ENCODE results near the gene CGREF1.

The CGREF1 gene, protein sequence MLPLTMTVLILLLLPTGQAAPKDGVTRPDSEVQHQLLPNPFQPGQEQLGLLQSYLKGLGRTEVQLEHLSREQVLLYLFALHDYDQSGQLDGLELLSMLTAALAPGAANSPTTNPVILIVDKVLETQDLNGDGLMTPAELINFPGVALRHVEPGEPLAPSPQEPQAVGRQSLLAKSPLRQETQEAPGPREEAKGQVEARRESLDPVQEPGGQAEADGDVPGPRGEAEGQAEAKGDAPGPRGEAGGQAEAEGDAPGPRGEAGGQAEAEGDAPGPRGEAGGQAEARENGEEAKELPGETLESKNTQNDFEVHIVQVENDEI

GRCh38 chr2:27118525-27119329 is at the start of gene CGREF1:
Gene CGREF1, minus strand, starts transcription at chr2:27119128. Its CDS starts 14,762 bp downstream, at chr2:27104366.
- no peak for DNase-seq

- DNase-seq = no peak
These were observed 46.2 kb upstream of the CGREF1 start for GRCh38 chr2:27164960-27165763.

DNA sequence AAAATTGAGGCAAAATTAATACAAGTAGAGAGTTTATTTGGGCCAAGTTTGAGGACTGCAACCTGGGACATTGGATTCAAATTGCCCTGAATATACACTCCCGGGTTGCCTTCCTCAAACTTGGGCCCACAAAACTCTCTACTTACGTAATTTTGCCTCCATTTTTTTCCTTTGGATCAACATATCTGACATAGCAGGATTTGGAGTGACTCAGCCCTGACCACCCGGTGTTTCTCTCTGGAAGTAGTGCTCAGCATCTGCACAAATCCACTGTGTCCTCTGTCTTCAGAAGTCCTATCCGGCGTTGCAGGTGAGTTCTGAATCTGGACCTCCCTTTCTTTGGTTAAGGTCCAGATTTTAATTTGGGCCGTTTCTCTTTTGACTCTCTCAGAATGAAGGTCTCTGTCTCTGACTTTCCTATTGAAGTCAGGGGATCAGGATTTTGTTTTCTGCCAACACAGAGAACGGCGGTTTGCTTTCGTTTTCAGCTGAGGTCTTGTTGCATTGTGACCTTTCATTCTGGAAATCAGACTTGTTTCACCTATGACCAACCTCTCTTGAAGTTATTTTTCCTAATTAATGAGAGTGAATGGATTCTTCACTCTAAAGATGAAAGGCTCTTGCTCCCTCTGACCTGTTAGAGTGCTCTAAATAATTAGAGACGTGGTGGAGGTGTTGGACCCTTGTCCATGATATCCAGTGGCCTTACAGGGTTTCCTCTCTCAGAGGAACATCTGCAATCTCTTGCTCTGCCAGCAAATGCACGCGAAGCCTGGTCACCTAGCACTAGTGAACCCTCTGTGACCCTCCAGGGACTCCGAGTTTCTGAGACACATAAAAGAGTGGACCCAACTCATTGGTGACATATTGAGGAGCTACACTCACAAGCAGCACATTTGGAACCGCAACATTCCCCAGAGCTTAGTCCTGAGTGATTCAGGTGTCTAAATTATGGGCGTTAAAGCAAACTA is 43.5 kb upstream of the CGREF1 start:
- DNase-seq = no peak

DNA sequence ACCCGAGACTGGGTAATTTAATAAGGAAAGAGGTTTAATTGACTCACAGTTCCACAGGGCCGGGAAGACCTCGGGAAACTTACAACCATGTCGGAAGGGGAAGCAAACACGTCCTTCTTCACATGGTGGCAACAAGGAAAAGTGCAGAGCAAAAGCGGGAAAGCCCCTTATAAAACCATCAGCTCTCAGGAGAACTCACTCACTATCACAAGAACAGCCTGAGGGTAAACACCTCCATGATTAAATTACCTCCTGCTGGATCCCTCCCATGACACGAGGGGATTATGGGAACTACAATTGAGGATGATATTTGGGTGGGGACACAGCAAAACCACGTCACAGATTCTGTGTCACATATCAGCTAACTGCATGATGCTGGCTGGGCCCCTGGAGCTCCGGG is 41.3 kb upstream of the CGREF1 start:
- no peak for DNase-seq

DNA sequence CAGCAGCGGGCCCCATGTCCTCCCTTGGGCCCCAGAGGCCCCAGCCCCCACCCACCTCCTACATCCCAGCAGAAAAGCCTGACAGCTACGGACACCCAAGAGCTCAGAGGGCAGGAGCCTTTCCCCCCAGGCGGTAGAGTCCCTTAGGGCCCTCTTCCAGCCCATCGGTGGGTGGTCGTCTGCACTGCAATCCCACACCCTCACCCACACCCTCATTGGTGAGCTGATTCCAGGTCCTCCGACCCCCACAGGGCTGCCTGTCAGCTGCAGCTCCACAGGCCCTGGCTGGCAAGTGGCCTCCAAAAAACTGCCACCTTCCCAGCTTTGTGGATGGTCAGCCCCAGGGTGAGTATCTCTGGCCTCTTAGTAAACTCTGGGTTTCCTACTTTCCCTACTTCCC is 40.3 kb upstream of the CGREF1 start:
- no peak for DNase-seq

GRCh38 chr2:27158468-27158867 is 39.5 kb upstream of the CGREF1 start:
- no peak for DNase-seq

- no peak for DNase-seq
These were observed 36.2 kb upstream of the CGREF1 start for GRCh38 chr2:27155069-27155520.

DNA sequence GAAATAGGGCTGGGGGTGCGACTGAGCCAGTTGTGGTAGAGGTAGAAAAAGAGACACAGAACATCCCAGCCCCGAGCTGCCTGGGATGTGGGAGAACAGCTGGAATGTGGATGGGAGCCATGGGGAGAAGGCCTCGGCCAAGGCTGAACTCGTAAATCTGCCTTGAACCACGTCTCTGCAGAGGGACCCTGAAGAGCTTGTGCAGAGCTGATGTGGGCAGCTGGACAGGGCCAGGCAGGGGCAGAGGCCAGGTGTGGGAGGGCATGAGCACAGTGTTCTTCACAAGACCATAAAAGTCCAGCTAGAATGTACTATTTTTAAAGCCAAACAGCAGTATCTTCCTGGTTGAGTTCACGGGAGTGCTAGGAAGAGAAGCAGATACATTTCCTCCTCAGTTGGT is 35.6 kb upstream of the CGREF1 start:
- DNase-seq = no peak

- no peak for DNase-seq
These were observed 34.0 kb upstream of the CGREF1 start for GRCh38 chr2:27152796-27153464.

DNA sequence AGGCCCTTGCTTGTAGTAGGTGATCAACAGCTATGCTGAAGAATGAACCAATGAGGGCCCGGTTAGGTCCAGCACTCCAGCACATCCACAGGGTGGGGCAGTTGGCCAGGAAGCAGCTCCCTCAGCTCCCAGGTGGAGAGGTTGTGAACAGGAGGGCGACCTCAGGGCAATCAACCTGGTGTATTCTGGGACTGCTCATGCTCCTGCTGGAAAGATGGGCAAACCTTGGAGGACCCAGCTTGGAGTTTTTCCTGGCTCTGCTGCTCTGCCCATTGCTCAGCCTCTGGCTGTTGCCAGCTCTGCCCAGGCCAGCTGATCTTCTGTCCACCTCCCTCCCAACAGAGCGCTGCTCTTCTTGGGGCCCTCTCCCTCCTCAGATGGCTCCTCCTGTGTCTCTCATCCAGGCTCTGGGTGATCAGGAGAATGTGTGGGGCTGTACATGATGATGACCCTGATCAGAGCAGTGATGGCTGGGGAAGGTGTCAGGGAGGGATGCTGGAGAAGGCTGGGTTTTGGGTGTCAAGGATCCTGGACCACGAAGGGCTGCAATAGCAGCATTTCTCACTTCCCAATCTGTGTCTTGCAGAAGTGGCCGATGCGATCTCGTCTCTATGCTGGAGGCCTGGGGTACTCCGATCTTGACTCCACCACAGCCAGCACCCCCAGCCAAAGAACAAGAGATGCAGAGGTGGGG is 33.3 kb upstream of the CGREF1 start:
- no peak for DNase-seq

GRCh38 chr2:27150639-27151230 is 31.8 kb upstream of the CGREF1 start:
- DNase-seq = no peak

DNA sequence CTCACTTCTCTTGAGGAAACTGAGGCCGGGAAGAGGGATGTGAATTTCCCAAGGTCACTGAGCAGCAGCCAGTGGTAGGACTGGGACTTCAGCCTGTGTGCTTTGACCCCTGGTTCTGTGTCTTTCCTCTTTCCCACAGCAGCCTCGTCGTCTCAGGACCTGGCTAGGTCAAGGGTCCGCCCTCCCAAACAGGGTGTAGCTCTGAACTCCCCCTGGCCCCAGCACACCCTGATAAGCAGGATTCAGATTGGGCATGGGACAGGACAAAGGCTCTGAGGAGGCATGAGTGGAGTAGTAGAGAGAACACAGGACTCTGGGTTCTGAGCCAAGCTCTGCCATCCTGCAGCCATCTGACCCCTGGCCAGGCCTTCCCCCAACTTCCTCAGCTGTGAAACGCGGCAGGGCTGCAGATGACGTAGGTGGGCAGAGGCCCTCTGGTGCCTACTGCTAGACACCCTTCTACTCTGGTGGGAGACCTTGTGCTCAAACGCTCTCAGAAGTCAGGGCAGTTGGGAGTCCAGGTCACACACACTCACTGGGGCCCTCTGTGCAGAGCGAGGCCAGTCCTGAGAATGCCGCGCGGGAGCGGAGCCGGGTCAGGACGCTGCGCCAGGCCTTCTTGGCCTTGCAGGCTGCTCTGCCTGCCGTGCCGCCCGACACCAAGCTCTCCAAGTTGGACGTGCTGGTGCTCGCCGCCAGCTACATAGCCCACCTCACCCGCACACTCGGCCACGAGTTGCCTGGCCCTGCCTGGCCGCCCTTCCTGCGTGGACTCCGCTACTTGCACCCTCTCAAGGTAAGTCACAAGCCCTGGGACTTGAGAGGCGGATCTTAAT is 30.9 kb upstream of the CGREF1 start:
- DNase-seq = no peak

GRCh38 chr2:27148801-27149439 is 30.0 kb upstream of the CGREF1 start, which contains the start of gene TCF23:
Gene TCF23, plus strand, starts transcription at chr2:27149004. Its CDS starts 130 bp downstream, at chr2:27149134.
- DNase-seq = no peak

- DNase-seq = no peak
These were observed 29.0 kb upstream of the CGREF1 start for GRCh38 chr2:27147935-27148334.

- no peak for DNase-seq
These were observed 26.8 kb upstream of the CGREF1 start for GRCh38 chr2:27145682-27146081.

DNA sequence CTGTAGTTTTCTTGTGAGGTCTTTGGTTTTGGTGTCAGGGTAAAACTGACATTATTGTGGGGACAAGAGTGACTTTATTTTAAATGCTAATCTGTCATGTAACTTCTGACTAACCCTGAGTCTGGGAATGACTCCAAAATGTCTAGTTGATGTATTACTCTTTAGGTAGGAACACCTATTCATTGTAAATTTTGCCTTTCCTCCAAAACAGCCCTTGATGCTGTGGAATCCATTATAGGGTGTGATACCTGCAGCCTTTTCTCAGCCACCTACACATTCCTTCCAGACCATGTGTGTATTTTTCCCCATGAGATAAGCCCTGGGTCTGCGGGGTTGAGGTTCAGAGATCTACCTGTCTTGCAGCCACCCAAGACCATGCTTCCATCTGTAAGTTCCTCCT is 24.4 kb upstream of the CGREF1 start:
- DNase-seq = no peak

DNA sequence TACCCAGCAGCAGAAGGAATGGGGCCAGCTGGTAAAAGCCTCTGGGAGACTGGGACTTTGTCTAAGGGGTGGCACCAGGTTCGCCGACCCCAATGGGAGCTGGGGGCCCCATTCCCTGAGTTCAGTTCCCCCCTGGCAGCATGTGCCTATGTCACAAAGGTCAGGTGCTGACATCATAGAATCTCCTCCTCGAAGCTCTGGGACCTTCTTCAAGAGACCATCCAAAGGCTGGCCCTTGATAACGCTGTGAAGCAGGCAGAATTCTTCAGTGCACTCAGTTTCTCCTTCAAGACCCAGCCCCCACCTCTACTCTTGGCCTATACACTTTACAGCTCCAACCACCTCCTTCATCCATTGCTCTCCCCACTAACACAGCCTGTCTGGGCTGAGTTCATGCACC is 20.4 kb upstream of the CGREF1 start, which contains the start of gene PRR30:
Gene PRR30, minus strand, starts transcription at position 101 of the 400 bp plus-strand sequence. CDS start 1,081 bp downstream, outside the sequence.
- peak; percentile 27 for DNase-seq

DNA sequence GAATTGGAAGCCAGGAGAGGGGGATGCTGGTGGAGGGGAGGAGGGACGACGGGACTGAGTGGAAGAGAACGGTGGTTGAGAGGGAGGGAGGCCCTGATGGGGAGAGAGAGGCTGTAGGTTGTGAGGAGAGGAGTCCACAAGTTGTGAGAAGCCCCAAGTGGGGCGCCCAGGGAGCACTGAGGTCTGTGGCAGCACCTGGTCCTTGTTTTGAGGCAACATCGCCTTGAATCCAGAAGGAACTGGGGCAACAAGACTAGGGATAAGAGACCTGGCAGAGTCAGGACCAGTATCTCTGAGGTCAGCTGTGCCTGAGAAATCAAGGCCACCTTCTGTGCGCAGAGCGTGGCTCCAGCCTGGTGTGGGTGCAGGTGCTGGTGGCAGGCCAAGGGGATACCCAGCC is 19.2 kb upstream of the CGREF1 start:
- DNase-seq = peak; percentile 34
